SK-N-SH (cell line): Measurements from ENCODE around the gene NT5C1A.

Source experiments
- TAF1 ChIP-seq: IDR thresholded peaks from 2 replicates; pipeline ENCODE4 v1.6.1; 2012; ENCODE audit warnings: low read depth, mild to moderate bottlenecking, low read length, moderate library complexity, borderline replicate concordance
- TF ChIP-seq, protein P1 (sequence below): fragments of 200-600 bp; sonication (generic); IDR thresholded peaks from 2 replicates; pipeline ENCODE4 v1.6.1; 2017; ENCODE audit warnings: antibody characterized with exemption, mild to moderate bottlenecking, moderate library complexity

- TF ChIP-seq, protein P1, sequence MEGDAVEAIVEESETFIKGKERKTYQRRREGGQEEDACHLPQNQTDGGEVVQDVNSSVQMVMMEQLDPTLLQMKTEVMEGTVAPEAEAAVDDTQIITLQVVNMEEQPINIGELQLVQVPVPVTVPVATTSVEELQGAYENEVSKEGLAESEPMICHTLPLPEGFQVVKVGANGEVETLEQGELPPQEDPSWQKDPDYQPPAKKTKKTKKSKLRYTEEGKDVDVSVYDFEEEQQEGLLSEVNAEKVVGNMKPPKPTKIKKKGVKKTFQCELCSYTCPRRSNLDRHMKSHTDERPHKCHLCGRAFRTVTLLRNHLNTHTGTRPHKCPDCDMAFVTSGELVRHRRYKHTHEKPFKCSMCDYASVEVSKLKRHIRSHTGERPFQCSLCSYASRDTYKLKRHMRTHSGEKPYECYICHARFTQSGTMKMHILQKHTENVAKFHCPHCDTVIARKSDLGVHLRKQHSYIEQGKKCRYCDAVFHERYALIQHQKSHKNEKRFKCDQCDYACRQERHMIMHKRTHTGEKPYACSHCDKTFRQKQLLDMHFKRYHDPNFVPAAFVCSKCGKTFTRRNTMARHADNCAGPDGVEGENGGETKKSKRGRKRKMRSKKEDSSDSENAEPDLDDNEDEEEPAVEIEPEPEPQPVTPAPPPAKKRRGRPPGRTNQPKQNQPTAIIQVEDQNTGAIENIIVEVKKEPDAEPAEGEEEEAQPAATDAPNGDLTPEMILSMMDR, result peak; percentile 52
- no peak for TF ChIP-seq TAF1
Measured at GRCh38 chr1:39609618-39610331, 62.1 kb downstream of the NT5C1A start.
